ENCODE measurements around the gene CACNG7.

Gene CACNG7

DNA sequence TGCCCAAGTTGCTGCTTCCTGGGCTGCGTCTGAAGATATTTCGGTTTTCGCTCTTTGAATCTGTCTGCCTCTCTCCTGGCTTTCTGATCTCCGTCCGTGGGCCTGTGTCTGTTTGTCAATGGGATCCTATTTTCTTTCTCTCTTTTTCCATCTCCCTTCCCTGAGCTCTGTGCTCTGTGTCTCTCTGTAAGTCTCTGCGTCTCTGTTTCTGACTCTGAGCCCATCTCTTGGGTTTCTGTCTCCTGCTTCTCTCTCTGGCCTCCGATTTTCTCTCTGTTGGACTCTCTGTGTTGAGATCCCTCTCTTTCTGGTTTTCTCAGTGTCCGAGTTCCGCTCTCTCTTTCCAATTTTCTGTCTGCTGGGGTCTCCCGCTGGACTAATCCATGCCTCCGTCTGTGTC lies 25.3 kb upstream of the CACNG7 start:
- no peak for FAIRE-seq
- DNase-seq (ENCODE audit: insufficient read length, low spot score): no peak
- no peak for TF ChIP-seq POLR2A (IDR thresholded peaks at IDR 0.05; ENCODE audit: low read depth, low read length)

DNA sequence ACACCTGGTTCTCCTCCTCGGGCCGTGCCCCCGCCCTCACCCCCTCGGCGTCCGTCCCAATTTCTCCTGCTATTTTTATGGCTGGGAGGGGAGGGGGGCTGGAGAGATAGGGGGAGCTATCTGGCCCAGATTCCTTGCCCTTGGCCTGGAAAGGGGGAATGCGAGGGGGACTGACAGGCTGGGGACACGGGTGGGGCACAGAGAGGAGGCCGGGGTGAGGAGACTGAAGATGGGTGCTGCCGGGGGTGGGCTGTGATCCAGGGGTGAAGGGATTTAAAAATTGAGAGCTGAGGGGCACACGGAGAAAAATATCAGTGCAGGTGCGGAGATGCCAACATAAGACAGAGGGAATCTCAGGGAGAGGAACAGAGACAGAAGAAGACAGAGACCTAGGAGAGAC lies 24.8 kb upstream of the CACNG7 start:
- FAIRE-seq: no peak
- DNase-seq (ENCODE audit: insufficient read length, low spot score): no peak
- TF ChIP-seq POLR2A (IDR thresholded peaks at IDR 0.05; ENCODE audit: low read depth, low read length): no peak

DNA sequence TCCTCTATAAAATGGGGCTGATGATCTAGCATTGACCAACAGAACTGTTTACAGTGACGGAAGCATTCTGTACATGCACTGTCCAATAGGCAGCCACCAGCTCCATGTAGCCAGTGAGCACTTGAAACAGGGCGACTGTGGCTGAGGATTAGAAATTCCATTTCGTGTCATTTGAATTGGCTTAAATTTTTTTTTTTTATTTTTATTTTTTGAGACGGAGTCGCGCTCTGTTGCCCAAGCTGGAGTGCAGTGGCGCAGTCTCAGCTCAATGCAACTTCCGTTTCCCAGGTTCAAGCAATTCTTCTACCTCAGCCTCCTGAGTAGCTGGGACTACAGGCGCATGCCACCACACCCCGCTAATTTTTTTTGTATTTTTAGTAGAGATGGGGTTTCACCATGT lies 24.0 kb upstream of the CACNG7 start:
- no peak for FAIRE-seq
- no peak for DNase-seq (ENCODE audit: insufficient read length, low spot score)
- no peak for TF ChIP-seq POLR2A (IDR thresholded peaks at IDR 0.05; ENCODE audit: low read depth, low read length)

DNA sequence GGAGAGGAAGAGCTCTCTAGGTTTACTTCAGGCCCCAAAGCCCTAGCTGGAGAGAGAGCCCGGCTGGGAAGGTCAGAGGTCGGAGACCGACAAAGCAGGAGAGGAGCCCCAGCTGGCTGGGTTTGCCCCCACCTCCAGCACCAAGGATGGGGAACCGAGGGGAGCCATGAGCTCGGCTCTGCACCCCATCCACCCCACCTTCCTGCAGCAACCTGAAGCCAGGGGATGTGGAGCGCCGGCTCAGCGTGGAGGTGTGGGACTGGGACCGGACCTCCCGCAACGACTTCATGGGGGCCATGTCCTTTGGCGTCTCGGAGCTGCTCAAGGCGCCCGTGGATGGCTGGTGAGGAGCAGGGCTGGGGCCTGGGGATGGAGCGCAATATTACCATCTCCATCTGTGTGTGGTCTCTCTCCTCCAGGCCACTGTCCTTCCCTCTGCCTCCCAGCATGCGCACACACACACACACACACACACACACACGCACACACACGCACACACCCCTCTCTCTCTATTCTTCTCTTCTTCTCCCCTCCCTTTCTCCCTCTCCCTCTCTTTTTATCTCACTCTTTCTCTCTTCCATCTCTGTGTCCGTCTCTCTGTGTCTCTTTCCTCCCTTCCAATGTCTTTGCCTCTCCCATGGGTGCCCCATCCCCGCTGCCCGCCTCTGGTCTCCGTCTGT lies 16.6 kb upstream of the CACNG7 start:
- no peak for DNase-seq (ENCODE audit: insufficient read length, low spot score)
- TF ChIP-seq POLR2A (IDR thresholded peaks at IDR 0.05; ENCODE audit: low read depth, low read length): no peak
- no peak for FAIRE-seq

DNA sequence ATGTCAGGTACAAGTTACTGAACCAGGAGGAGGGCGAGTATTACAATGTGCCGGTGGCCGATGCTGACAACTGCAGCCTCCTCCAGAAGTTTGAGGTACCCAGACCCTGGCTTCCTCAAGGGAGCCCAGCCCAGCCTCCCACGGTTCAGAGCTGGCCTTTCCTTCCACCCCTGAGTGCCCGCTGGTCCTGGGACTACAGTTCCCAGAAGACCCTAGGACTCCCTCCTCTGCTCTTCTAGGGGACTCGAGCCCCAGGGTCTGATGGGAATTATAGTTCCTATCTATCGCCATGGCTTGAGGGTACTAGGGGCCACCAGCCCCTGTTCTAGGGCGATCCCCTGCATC lies 16.1 kb upstream of the CACNG7 start:
- DNase-seq (ENCODE audit: insufficient read length, low spot score): peak; percentile 63
- TF ChIP-seq POLR2A (IDR thresholded peaks at IDR 0.05; ENCODE audit: low read depth, low read length): no peak
- FAIRE-seq: no peak

DNA sequence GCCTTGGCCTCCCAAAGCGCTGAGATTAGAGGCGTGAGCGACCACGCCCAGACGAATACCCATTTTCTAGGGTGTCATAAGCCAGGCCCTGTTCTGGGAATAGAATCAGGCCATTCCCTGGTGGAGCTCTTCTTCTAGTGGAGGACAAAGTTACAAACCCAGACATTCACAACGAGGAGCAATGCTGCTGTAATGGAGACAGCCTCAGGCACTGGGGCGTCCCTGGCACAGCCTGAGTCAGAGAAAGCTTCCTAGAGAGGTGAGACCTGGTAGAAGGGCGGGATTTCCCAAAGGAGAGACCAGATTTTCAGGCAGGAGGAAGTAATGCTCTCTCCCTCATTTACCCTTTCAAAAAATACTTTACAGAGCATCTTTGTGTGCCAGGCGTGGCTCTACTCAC lies 14.4 kb upstream of the CACNG7 start:
- no peak for DNase-seq (ENCODE audit: insufficient read length, low spot score)
- FAIRE-seq: no peak

DNA sequence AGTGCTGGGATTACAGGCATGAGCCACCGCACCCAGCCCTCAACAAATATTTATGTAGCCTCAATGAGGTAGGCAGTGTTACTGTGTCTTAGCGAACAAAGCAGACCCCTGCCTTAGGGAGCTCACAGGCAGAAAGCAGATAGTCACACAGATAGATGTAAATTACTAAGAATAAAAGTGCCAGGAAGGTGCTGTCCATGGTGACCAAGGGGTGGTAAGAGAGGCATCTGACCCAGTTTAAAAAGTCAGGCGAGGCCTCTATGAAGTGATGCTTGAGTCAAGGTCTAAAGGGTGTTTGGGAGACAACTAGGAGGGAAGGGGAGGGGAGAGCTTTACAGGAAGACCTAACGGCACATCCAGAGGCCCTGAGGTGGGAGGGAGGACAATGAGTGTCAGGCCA lies 12.4 kb upstream of the CACNG7 start:
- no peak for TF ChIP-seq POLR2A (IDR thresholded peaks at IDR 0.05; ENCODE audit: low read depth, low read length)
- DNase-seq (ENCODE audit: insufficient read length, low spot score) (no peak), FAIRE-seq (no peak)

More for the DNA sequence above, 14.4 kb upstream of the CACNG7 start:
- no peak for TF ChIP-seq POLR2A (IDR thresholded peaks at IDR 0.05; ENCODE audit: low read depth, low read length)

DNA sequence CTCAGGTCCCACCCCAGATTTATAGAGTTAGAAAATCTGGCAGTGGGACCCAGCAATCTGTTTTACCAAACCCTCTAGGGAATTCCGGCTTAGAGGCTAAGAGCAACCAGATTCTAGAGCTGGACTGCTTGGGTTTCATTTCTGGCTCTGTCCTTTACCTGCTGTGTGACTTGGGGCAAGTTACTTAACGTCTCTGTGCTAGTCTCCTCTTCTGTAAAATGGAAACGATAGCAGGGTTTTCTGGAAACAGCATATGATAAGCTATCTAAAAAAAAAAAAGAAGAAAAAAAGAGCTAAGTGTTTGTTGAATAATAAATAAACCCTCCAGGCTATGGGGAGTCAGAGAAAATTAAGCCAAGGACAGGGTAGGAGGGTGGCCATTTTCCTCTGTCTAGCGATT lies 11.6 kb upstream of the CACNG7 start:
- DNase-seq (ENCODE audit: insufficient read length, low spot score) (no peak), FAIRE-seq (no peak)
- TF ChIP-seq POLR2A (IDR thresholded peaks at IDR 0.05; ENCODE audit: low read depth, low read length): no peak

DNA sequence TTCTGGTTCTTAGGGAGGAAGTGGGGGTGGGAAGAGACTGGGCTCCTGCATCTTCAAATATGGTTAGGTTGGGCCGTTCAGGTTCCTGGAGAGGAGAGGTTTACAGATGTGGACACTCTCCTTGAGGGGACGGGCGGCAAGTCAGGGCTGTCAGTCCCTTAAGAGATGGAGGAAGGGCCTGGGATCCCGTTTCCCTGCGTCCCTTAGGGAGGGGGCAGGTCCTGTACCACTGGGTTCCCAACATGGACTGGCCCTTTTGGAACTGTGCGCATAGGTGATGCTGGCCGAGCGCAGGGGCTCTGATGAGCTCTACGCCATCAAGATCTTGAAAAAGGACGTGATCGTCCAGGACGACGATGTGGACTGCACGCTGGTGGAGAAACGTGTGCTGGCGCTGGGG lies 10.9 kb upstream of the CACNG7 start:
- no peak for DNase-seq (ENCODE audit: insufficient read length, low spot score)
- no peak for TF ChIP-seq POLR2A (IDR thresholded peaks at IDR 0.05; ENCODE audit: low read depth, low read length)
- FAIRE-seq: no peak

DNA sequence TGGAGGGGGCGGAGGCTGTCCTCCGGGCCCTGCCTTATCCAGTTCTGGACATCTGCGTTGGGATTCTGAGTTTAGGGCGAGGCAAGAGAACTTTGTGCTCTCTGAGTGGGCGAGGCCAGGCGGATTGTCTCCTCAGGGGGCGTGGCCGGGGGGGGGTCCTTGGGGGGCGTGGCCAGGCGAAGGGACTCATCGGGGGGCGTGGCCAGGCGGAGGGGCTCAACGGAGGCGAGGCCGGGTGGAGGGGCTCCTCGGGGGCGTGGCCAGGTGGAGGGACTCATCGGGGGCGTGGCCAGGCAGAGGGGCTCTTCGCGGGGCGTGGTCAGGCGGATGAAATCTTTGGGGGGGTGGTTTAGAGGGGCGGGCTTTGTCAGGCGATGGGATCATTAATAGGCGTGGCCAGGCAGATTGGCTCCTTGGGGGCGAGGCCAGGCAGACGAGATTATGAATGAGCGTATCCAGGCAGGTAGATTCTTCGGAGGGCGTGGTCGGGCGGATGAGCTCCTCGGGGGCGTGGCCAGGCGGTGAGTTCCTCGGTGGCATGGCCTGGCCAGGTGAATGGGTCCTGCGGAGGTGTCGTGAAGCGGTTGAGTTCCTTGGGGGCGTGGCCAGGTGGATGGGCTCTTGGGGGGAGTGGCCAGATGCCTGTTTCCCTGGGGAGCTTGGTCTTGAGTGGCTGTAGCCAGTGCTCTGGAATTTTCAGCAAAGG lies 10.3 kb upstream of the CACNG7 start:
- no peak for TF ChIP-seq POLR2A (IDR thresholded peaks at IDR 0.05; ENCODE audit: low read depth, low read length)
- DNase-seq (ENCODE audit: insufficient read length, low spot score) (no peak), FAIRE-seq (no peak)

DNA sequence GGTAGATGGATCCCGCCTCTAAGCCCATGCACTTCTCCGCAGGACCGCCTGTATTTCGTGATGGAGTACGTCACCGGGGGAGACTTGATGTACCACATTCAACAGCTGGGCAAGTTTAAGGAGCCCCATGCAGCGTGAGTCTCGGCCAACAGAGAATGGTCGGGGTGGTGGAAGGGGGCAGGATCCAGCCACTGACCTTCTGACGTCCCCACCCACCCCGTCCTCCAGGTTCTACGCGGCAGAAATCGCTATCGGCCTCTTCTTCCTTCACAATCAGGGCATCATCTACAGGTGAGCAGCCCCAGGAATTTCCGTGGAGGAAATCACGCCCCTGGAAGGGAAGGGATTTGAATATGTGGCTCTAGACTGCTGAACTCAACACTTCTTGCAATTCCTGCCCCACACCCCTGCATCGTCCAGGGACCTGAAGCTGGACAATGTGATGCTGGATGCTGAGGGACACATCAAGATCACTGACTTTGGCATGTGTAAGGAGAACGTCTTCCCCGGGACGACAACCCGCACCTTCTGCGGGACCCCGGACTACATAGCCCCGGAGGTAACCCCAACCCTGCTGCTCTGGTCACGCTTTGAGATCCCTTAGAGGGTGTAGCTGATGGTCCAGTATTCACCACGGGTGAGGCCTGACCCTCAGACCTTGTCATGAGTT lies 8.8 kb upstream of the CACNG7 start:
- FAIRE-seq (no peak), DNase-seq (ENCODE audit: insufficient read length, low spot score) (no peak)
- TF ChIP-seq POLR2A (IDR thresholded peaks at IDR 0.05; ENCODE audit: low read depth, low read length): no peak

DNA sequence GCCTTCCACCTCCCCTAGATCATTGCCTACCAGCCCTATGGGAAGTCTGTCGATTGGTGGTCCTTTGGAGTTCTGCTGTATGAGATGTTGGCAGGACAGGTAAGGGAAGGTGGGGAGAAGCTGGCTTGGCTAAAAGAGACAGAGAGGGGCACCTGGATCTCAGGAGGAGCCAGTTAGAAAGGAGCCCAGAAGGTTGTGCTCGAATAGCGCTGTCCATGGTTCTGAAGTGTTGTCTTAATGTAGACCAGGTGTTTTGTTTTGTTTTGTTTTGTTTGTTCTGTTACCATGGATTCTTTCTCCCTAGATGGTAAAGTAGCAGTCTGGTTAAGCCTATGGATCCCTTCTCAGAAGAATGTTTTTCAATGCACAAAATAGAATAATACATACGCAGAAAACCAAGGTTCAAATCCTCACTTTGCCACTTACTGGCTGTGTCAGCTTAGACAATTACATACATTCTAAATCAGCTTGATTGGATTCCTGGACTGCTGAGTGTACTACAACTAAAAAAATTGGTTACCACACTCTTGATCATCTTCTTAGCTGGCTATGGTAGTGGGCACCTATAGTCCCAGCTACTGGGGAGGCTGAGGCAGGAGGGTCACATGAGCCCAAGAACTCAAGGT lies 5.9 kb upstream of the CACNG7 start:
- FAIRE-seq (no peak), DNase-seq (ENCODE audit: insufficient read length, low spot score) (peak; percentile 65)
- TF ChIP-seq POLR2A (IDR thresholded peaks at IDR 0.05; ENCODE audit: low read depth, low read length): no peak

DNA sequence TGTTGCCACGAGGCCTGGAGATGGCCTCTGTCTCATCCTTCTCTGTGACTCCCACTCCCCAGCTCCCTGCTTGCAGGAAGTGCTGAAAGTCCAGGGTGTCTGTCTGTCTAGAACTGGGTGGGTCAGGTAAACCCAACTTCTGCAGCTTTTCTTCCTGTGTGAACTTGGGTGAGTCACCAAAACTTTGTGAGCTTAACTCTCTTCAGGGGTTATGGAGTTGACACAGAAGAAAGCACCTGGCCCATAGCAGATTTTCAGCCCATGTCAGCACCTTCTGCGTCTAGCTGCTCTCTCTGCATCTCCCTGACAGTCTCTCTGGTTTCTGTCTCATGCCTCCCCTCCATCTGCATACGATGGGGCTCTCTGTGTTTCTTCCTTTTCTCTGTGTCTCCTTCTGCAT lies 4.2 kb upstream of the CACNG7 start:
- DNase-seq (ENCODE audit: insufficient read length, low spot score) (no peak), FAIRE-seq (no peak)
- TF ChIP-seq POLR2A (IDR thresholded peaks at IDR 0.05; ENCODE audit: low read depth, low read length): no peak

DNA sequence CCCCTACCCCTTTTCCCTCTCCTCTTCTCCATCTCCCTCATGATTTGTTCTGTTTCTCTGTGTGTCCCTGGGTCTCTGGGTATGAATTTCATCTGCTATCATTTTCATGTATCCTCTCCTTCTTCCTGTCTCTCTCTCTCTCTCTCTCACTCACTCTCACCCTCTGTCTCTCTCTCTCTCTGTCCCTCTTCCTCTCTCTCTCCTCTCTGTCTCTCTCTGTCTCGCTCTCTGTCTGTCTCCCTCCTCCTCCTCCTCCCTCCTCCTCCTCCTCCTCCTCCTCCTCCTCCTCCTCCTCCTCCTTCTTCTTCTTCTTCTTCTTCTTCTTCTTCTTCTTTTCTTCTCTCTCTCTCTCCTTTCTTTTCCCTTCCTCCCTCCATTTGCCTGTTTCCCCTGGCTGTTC lies 3.3 kb upstream of the CACNG7 start:
- TF ChIP-seq POLR2A (IDR thresholded peaks at IDR 0.05; ENCODE audit: low read depth, low read length): no peak
- FAIRE-seq (no peak), DNase-seq (ENCODE audit: insufficient read length, low spot score) (no peak)

All from H54 (cell line).